HCT116 (cell line): ENCODE results near the gene GRIPAP1.

ENCODE experiments used
- CTCF ChIP-seq, 3 experiments: fragments of 200-600 bp in 1 of 3; sonication (generic) in 1 of 3; IDR thresholded peaks in 2 of 3; conservative IDR thresholded peaks in 1 of 3; 2 replicates each; pipeline ENCODE4 v1.5.1; 2012 to 2017; ENCODE audit warnings: low read depth in 2 of 3, low read length in 2 of 3, antibody characterized with exemption in 1 of 3, borderline replicate concordance in 1 of 3, control low read depth in 1 of 3, mild to moderate bottlenecking in 1 of 3, mixed read lengths in 1 of 3, mixed run types in 1 of 3, moderate library complexity in 1 of 3; ENCODE audit not compliant: insufficient read depth in 1 of 3
- EZH2 ChIP-seq: fragments of 200-600 bp; sonication (generic); IDR thresholded peaks from 2 replicates; pipeline ENCODE4 v1.6.1; 2017; ENCODE audit warnings: antibody characterized with exemption, mixed run types
- JUND ChIP-seq: IDR thresholded peaks from 2 replicates; pipeline ENCODE4 v1.6.1; 2012
- POLR2A ChIP-seq: IDR thresholded peaks from 2 replicates; pipeline ENCODE4 v1.7.0; 2011; ENCODE audit warnings: borderline replicate concordance; ENCODE audit not compliant: insufficient read depth, insufficient read length; ENCODE audit errors: extremely low read depth
- RAD21 ChIP-seq: IDR thresholded peaks from 2 replicates; pipeline ENCODE4 v1.6.1; 2012; ENCODE audit warnings: low read depth, mild to moderate bottlenecking
- SRF ChIP-seq: IDR thresholded peaks from 2 replicates; pipeline ENCODE4 v1.6.1; 2012; ENCODE audit warnings: low read depth
- TCF7L2 ChIP-seq: IDR thresholded peaks from 2 replicates; pipeline ENCODE4 v1.7.0; 2011; ENCODE audit warnings: borderline replicate concordance, inconsistent platforms; ENCODE audit not compliant: insufficient read depth, insufficient read length; ENCODE audit errors: extremely low read depth

GRCh38 chrX:49042581-49043219 lies 40.6 kb upstream of the GRIPAP1 start:
- no peak for TF ChIP-seq EZH2
- no peak for TF ChIP-seq SRF
- no peak for TF ChIP-seq CTCF (IDR thresholded peaks at IDR 0.05 in 2 of 3, conservative IDR thresholded peaks at IDR 0.05 in 1 of 3; ENCODE audit: borderline replicate concordance in 1 of 3, insufficient read depth in 1 of 3, low read depth in 2 of 3, low read length in 2 of 3)
- TF ChIP-seq POLR2A = no peak
- TF ChIP-seq RAD21 = no peak
- TF ChIP-seq JUND = no peak
- no peak for TF ChIP-seq TCF7L2
